Liver (tissue), 9 donors: ENCODE measurements around the gene LRRN2. TPM values are rescaled to one million over a fixed set of nuclear protein-coding genes. Genes with fewer than 3 reads are reported as not detected.

Experiments used
- DNase-seq: peaks from one replicate; pipeline ENCODE4 v3.0.0-alpha.2; 2017; ENCODE audit warnings: low spot score
- H3K27ac ChIP-seq, 2 donors: one replicate each; pipeline ENCODE4 v1.7.0; 2013; ENCODE audit warnings: inconsistent platforms in 2 of 2, low read length in 2 of 2, control low read depth in 1 of 2, low read depth in 1 of 2, mild to moderate bottlenecking in 1 of 2
- H3K27me3 ChIP-seq, 4 donors: one replicate each; pipeline versions ENCODE4 v1.6.1 to v1.7.0; 2013; ENCODE audit warnings: low read length in 3 of 4, inconsistent platforms in 1 of 4, mild to moderate bottlenecking in 1 of 4, moderate library complexity in 1 of 4; ENCODE audit not compliant: control insufficient read depth in 4 of 4, insufficient read depth in 4 of 4
- H3K36me3 ChIP-seq, 4 donors: one replicate each; pipeline versions ENCODE4 v1.6.1 to v1.7.0; 2013; ENCODE audit warnings: low read length in 3 of 4, mild to moderate bottlenecking in 3 of 4, low read depth in 1 of 4, moderate library complexity in 1 of 4; ENCODE audit not compliant: control insufficient read depth in 4 of 4, insufficient read depth in 3 of 4
- H3K4me1 ChIP-seq, 4 donors: one replicate each; pipeline versions ENCODE4 v1.6.1 to v1.7.0; 2013; ENCODE audit warnings: low read length in 3 of 4, mild to moderate bottlenecking in 3 of 4, moderate library complexity in 1 of 4; ENCODE audit not compliant: control insufficient read depth in 4 of 4, insufficient read depth in 4 of 4
- H3K4me3 ChIP-seq, 3 donors: one replicate each; pipeline versions ENCODE4 v1.6.1 to v1.7.0; 2013; ENCODE audit warnings: low read length in 3 of 3, control low read depth in 1 of 3, low read depth in 1 of 3, mild to moderate bottlenecking in 1 of 3
- H3K9ac ChIP-seq, 2 donors: one replicate each; pipeline ENCODE4 v1.7.0; 2013; ENCODE audit warnings: low read length in 2 of 2, mild to moderate bottlenecking in 2 of 2, moderate library complexity in 2 of 2, control low read depth in 1 of 2, low read depth in 1 of 2
- H3K9me3 ChIP-seq, 4 donors: one replicate each; pipeline versions ENCODE4 v1.6.1 to v1.7.0; 2013; ENCODE audit warnings: low read length in 3 of 4; ENCODE audit not compliant: control insufficient read depth in 4 of 4
- FOXA1 ChIP-seq: IDR thresholded peaks from 2 replicates; pipeline ENCODE4 v1.6.1; 2016; ENCODE audit warnings: antibody characterized with exemption
- FOXA2 ChIP-seq: IDR thresholded peaks from 2 replicates; pipeline ENCODE4 v1.6.1; 2016; ENCODE audit warnings: antibody characterized with exemption
- GABPA ChIP-seq, 2 donors: IDR thresholded peaks in 1 of 2; conservative IDR thresholded peaks in 1 of 2; 2 replicates each; pipeline ENCODE4 v1.6.1; 2016; ENCODE audit warnings: antibody characterized with exemption in 2 of 2, mild to moderate bottlenecking in 1 of 2, moderate library complexity in 1 of 2
- HNF4A ChIP-seq, 2 donors: conservative IDR thresholded peaks; 2 replicates each; pipeline ENCODE4 v1.6.1; 2016; ENCODE audit warnings: antibody characterized with exemption in 2 of 2, mild to moderate bottlenecking in 2 of 2
- HNF4G ChIP-seq: IDR thresholded peaks from 2 replicates; pipeline ENCODE4 v1.6.1; 2016; ENCODE audit warnings: antibody characterized with exemption
- JUND ChIP-seq, 2 donors: IDR thresholded peaks; 2 replicates each; pipeline ENCODE4 v1.6.1; 2016; ENCODE audit warnings: antibody characterized with exemption in 2 of 2
- NR2F2 ChIP-seq: IDR thresholded peaks from 2 replicates; pipeline ENCODE4 v1.6.1; 2016; ENCODE audit warnings: antibody characterized with exemption
- RXRA ChIP-seq, 2 donors: IDR thresholded peaks; 2 replicates each; pipeline ENCODE4 v1.6.1; 2017 to 2018; ENCODE audit warnings: antibody characterized with exemption in 2 of 2, mild to moderate bottlenecking in 1 of 2
- SP1 ChIP-seq: IDR thresholded peaks from 2 replicates; pipeline ENCODE4 v1.6.1; 2018; ENCODE audit warnings: antibody characterized with exemption, mild to moderate bottlenecking
- YY1 ChIP-seq: IDR thresholded peaks from 2 replicates; pipeline ENCODE4 v1.6.1; 2016; ENCODE audit warnings: antibody characterized with exemption, mild to moderate bottlenecking
- WGBS: extraction: QIAGEN DNeasy Blood & Tissue Kit; methylation state at CpG from one replicate; pipeline ENCODE4 v1.1.7; 2013; 5-methylcytosine and 5-hydroxymethylcytosine counted together
- polyA plus RNA-seq, 2 donors: library from polyadenylated mRNA; stranded (reverse) in 1 of 2; unstranded in 1 of 2; fragments of 200-250 nt in 1 of 2; fragments of >200 nt in 1 of 2; fragmentation: Nextera tagmentation in 1 of 2; extraction: Ambion mirVana in 1 of 2; gene quantifications; one replicate each; pipeline versions ENCODE4 v1.2.1 to v1.2.3, GENCODE V29; 2013 to 2015
- total RNA-seq, 2 donors: library from RNA; depleted of rRNA; stranded (reverse); fragments of >200 nt; gene quantifications; one replicate each; pipeline ENCODE4 v1.2.3, GENCODE V29; 2014
- TF ChIP-seq, protein P1 (sequence below): fragments of 150-350 bp; IDR thresholded peaks from 2 replicates; pipeline ENCODE4 v1.5.1; 2017; ENCODE audit warnings: improper control_type of control experiment, low read depth, low read length; ENCODE audit not compliant: missing input control
- TF ChIP-seq, protein P2 (sequence below): IDR thresholded peaks from 2 replicates; pipeline ENCODE4 v1.6.1; 2016; ENCODE audit warnings: antibody characterized with exemption, mild to moderate bottlenecking
- TF ChIP-seq, protein P3 (sequence below): IDR thresholded peaks from 2 replicates; pipeline ENCODE4 v1.6.1; 2016; ENCODE audit warnings: antibody characterized with exemption
- TF ChIP-seq, protein P4 (sequence below): IDR thresholded peaks from 2 replicates; pipeline ENCODE4 v1.6.1; 2016; ENCODE audit warnings: antibody characterized with exemption
- donor health status: healthy.
- donor health status: healthy.
- donor health status: healthy.
- donor health status: healthy.
- donor health status: healthy.

LRRN2 gene
- total and polyA plus RNA-seq, 4 donors: 0.13 to 2.8 (median 0.28) TPM

DNA sequence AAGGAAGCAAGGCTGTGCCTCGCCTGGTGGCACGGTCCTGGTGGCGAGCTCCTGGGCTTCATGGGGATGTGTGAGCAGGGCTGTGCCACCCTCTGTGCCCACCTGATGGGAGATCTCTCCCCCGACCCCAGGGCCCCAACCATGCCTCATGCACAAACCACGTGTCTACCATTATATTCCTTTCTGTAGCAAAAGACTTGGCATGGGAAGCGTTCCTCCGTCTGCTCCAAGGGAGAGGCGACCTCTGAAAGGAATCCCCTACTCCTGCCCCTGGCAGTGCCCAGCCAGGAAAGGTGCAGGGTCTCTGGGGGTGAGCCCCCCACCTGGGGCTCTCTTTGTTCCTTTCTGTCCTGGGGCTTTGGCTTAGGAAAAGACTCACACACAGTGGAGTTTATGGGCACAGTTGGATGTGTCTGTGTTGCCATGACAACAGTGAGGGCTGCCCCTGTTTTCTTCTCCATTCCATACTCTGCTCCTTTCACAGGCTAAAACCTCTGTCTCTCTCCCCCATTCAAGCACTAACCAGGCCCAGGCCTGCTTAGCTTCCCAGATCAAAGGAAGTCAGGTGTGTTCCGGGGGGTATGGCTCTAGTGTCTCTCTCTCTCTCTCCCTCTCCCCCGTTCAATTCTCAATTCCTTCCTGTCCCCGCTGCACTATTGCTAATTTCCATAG is 21.4 kb upstream of the LRRN2 start:
- Histone ChIP-seq H3K4me3 (no peak overlapping the region), H3K9me3 (no peaks in the 10 kb centered on the region), H3K36me3 (no peaks in the 10 kb centered on the region), H3K4me1 (no peaks in the 10 kb centered on the region), H3K27me3 (peaks cover 0 to 2% (median 0%) of the 10 kb centered on the region in 4 donors), H3K9ac (no peak overlapping the region), H3K27ac (no peak overlapping the region)
- DNase-seq: no peak
- WGBS: 62% methylated on average over 11 of the region's 11 CpGs
- TF ChIP-seq FOXA1 (no peak), HNF4G (no peak), SP1 (no peak), HNF4A (conservative IDR thresholded peaks at IDR 0.05) (no peak), NR2F2 (no peak), GABPA (IDR thresholded peaks at IDR 0.05 in 1 of 2, conservative IDR thresholded peaks at IDR 0.05 in 1 of 2) (no peak), JUND (IDR thresholded peaks at IDR 0.05) (no peak), RXRA (IDR thresholded peaks at IDR 0.05) (no peak), YY1 (no peak), FOXA2 (no peak)
- TF ChIP-seq, protein P1, sequence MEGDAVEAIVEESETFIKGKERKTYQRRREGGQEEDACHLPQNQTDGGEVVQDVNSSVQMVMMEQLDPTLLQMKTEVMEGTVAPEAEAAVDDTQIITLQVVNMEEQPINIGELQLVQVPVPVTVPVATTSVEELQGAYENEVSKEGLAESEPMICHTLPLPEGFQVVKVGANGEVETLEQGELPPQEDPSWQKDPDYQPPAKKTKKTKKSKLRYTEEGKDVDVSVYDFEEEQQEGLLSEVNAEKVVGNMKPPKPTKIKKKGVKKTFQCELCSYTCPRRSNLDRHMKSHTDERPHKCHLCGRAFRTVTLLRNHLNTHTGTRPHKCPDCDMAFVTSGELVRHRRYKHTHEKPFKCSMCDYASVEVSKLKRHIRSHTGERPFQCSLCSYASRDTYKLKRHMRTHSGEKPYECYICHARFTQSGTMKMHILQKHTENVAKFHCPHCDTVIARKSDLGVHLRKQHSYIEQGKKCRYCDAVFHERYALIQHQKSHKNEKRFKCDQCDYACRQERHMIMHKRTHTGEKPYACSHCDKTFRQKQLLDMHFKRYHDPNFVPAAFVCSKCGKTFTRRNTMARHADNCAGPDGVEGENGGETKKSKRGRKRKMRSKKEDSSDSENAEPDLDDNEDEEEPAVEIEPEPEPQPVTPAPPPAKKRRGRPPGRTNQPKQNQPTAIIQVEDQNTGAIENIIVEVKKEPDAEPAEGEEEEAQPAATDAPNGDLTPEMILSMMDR: no peak
- TF ChIP-seq, protein P2, sequence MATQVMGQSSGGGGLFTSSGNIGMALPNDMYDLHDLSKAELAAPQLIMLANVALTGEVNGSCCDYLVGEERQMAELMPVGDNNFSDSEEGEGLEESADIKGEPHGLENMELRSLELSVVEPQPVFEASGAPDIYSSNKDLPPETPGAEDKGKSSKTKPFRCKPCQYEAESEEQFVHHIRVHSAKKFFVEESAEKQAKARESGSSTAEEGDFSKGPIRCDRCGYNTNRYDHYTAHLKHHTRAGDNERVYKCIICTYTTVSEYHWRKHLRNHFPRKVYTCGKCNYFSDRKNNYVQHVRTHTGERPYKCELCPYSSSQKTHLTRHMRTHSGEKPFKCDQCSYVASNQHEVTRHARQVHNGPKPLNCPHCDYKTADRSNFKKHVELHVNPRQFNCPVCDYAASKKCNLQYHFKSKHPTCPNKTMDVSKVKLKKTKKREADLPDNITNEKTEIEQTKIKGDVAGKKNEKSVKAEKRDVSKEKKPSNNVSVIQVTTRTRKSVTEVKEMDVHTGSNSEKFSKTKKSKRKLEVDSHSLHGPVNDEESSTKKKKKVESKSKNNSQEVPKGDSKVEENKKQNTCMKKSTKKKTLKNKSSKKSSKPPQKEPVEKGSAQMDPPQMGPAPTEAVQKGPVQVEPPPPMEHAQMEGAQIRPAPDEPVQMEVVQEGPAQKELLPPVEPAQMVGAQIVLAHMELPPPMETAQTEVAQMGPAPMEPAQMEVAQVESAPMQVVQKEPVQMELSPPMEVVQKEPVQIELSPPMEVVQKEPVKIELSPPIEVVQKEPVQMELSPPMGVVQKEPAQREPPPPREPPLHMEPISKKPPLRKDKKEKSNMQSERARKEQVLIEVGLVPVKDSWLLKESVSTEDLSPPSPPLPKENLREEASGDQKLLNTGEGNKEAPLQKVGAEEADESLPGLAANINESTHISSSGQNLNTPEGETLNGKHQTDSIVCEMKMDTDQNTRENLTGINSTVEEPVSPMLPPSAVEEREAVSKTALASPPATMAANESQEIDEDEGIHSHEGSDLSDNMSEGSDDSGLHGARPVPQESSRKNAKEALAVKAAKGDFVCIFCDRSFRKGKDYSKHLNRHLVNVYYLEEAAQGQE: no peak
- TF ChIP-seq, protein P3, sequence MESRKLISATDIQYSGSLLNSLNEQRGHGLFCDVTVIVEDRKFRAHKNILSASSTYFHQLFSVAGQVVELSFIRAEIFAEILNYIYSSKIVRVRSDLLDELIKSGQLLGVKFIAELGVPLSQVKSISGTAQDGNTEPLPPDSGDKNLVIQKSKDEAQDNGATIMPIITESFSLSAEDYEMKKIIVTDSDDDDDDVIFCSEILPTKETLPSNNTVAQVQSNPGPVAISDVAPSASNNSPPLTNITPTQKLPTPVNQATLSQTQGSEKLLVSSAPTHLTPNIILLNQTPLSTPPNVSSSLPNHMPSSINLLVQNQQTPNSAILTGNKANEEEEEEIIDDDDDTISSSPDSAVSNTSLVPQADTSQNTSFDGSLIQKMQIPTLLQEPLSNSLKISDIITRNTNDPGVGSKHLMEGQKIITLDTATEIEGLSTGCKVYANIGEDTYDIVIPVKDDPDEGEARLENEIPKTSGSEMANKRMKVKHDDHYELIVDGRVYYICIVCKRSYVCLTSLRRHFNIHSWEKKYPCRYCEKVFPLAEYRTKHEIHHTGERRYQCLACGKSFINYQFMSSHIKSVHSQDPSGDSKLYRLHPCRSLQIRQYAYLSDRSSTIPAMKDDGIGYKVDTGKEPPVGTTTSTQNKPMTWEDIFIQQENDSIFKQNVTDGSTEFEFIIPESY: no peak
- TF ChIP-seq, protein P4, sequence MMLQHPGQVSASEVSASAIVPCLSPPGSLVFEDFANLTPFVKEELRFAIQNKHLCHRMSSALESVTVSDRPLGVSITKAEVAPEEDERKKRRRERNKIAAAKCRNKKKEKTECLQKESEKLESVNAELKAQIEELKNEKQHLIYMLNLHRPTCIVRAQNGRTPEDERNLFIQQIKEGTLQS: no peak
